DMS53 (cell line): Measurements from ENCODE around the gene ST6GAL1.
"Not testable (repeated sequence)": the region's sequence is repeated elsewhere in the genome, so short reads cannot be mapped to it uniquely, and the experiment has no call there.

Experiments used
- DNase-seq: peaks from one replicate; lab custom pipeline; 2025; lab: John Stamatoyannopoulos, UW

Gene ST6GAL1

GRCh38 chr3:187046033-187046432 lies 115.7 kb downstream of the ST6GAL1 start:
- DNase-seq, result no peak

GRCh38 chr3:187049462-187050101 lies 119.3 kb downstream of the ST6GAL1 start:
- DNase-seq, result no peak

GRCh38 chr3:187051066-187051465 lies 120.7 kb downstream of the ST6GAL1 start:
- no peak for DNase-seq

- DNase-seq, result no peak
Observed at GRCh38 chr3:187051724-187052366, 121.5 kb downstream of the ST6GAL1 start.

GRCh38 chr3:187052427-187052826 lies 122.1 kb downstream of the ST6GAL1 start:
- DNase-seq, result not testable (repeated sequence)

- DNase-seq, result not testable (repeated sequence)
Observed at GRCh38 chr3:187054433-187054832, 124.1 kb downstream of the ST6GAL1 start.

- not testable (repeated sequence) for DNase-seq
Observed at GRCh38 chr3:187057803-187058202, 127.5 kb downstream of the ST6GAL1 start.

- no peak for DNase-seq
Observed at GRCh38 chr3:187061748-187062147, 131.4 kb downstream of the ST6GAL1 start.

- DNase-seq, result peak; percentile 42
Observed at GRCh38 chr3:187062526-187063177, 132.3 kb downstream of the ST6GAL1 start.

GRCh38 chr3:187063286-187064121 lies 133.2 kb downstream of the ST6GAL1 start:
- DNase-seq, result peak; percentile 84

- DNase-seq, result peak; percentile 53
Observed at GRCh38 chr3:187064210-187065115, 134.1 kb downstream of the ST6GAL1 start.

GRCh38 chr3:187066228-187066995 lies 136.1 kb downstream of the ST6GAL1 start:
- DNase-seq, result peak; percentile 74

- no peak for DNase-seq
Observed at GRCh38 chr3:187068787-187069186, 138.5 kb downstream of the ST6GAL1 start.

GRCh38 chr3:187069857-187070516 lies 139.7 kb downstream of the ST6GAL1 start:
- DNase-seq, result no peak

GRCh38 chr3:187072102-187072501 lies 141.8 kb downstream of the ST6GAL1 start:
- no peak for DNase-seq

- no peak for DNase-seq
Observed at GRCh38 chr3:187072511-187072910, 142.2 kb downstream of the ST6GAL1 start.

- no peak for DNase-seq
Observed at GRCh38 chr3:187073581-187074098, 143.3 kb downstream of the ST6GAL1 start.

GRCh38 chr3:187074846-187075245 lies 144.5 kb downstream of the ST6GAL1 start:
- DNase-seq, result no peak

GRCh38 chr3:187076297-187076696 lies 146.0 kb downstream of the ST6GAL1 start:
- no peak for DNase-seq

- DNase-seq, result no peak
Observed at GRCh38 chr3:187077085-187077484, 146.8 kb downstream of the ST6GAL1 start.
